ENCODE results near the gene PHF13. TPM values are rescaled to one million over a fixed set of nuclear protein-coding genes. Genes with fewer than 3 reads are reported as not detected.

The PHF13 gene
- total RNA-seq, 1 experiment from 2014 or later: 55.8 TPM

DNA sequence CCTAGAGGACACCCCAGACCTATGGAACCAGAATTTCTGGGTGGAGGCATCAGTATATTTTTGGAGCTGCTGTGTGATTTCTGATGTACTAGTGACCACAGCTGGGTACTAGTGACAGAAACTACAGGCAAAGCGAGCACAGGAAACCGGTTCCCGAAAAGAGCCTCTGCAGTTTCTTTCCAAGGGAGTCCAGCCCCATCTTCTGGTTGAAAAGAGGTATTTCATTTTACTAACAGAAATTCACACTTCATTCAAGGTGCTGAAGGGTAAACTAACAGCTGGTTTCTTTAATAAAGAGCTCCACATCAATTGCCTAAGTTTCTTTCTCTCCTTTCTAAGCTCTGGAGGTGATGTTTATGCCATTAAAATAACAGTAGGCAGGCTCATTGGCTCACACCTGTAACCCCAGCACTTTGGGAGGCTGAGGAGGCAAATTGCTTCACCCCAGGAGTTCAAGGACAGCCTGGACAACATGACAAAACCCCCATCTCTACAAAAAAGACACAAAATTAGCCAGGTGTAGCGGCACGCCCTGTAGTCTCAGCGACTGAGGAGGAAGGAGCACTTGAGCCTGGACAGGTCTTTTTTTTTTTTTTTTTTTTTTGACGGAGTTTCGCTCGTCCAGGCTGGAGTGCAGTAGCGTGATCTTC, 33.1 kb downstream of the PHF13 start:
- no peak overlapping the region for H3K27ac ChIP-seq (ENCODE audit: insufficient read length, low read depth, low read length)
- H4K20me1 ChIP-seq (ENCODE audit: control insufficient read depth, insufficient read depth, insufficient read length): no peaks in the 10 kb centered on the region
- no peak overlapping the region for H4K91ac ChIP-seq (ENCODE audit: insufficient read length, low read depth, low read length)
- H3K4ac ChIP-seq (ENCODE audit: low read depth, low read length): no peak overlapping the region
- H3K27me3 ChIP-seq (ENCODE audit: insufficient read depth, low read length): no peaks in the 10 kb centered on the region
- no peak overlapping the region for H2BK5ac ChIP-seq (ENCODE audit: insufficient read length, low read length)
- no peaks in the 10 kb centered on the region for H3K9me3 Mint-ChIP-seq
- H4K8ac ChIP-seq (replicated peaks; ENCODE audit: insufficient read length, low read depth, low read length): no peak overlapping the region
- no peaks in the 10 kb centered on the region for H3K79me2 ChIP-seq (ENCODE audit: insufficient read depth, low read length)
- no peak overlapping the region for H3K18ac ChIP-seq (ENCODE audit: insufficient read length, low read depth, low read length)
- H3K14ac ChIP-seq (ENCODE audit: insufficient read depth, low read length): no peak overlapping the region
- no peak overlapping the region for H2BK20ac ChIP-seq (ENCODE audit: low read depth, low read length, poor library complexity, severe bottlenecking)
- H3K23me2 ChIP-seq (ENCODE audit: insufficient read length, low read depth, low read length, poor library complexity, severe bottlenecking): no peaks in the 10 kb centered on the region
- H2BK12ac ChIP-seq (ENCODE audit: insufficient read length, low read depth, low read length): no peak overlapping the region
- no peaks in the 10 kb centered on the region for H3K9me3 ChIP-seq (ENCODE audit: control insufficient read depth, low read depth, low read length)
- no peak overlapping the region for H3K56ac ChIP-seq (ENCODE audit: insufficient read length, low read depth, low read length)
- no peaks in the 10 kb centered on the region for H3K4me1 ChIP-seq (ENCODE audit: insufficient read depth, low read length)
- peak; percentile 40 for DNase-seq
- H4K5ac ChIP-seq (ENCODE audit: insufficient read length, low read depth, low read length): no peak overlapping the region
- peaks cover 31 to 66% (median 56%) of the 10 kb centered on the region in 3 experiments; a peak in 6 of 7 replicates for H3K36me3 Mint-ChIP-seq (ENCODE audit: insufficient read depth in 1 of 3, low read depth in 3 of 3)
- H3K27ac Mint-ChIP-seq: peak overlapping the region; percentile 44 to 85 (median 85); a peak in 6 of 7 replicates
- H3K79me1 ChIP-seq (ENCODE audit: insufficient read depth, low read depth, low read length, poor library complexity, severe bottlenecking): no peaks in the 10 kb centered on the region
- H3K4me3 Mint-ChIP-seq: no peak overlapping the region
- H2BK120ac ChIP-seq (ENCODE audit: low read depth, low read length, poor library complexity, severe bottlenecking): no peak overlapping the region
- no peak overlapping the region for H2AK5ac ChIP-seq (ENCODE audit: insufficient read length, low read length)
- no peak overlapping the region for H3T11ph ChIP-seq (ENCODE audit: low read length)
- H3K9ac ChIP-seq (ENCODE audit: extremely low read depth, insufficient read length, low read length): no peak overlapping the region
- H3K4me2 ChIP-seq (ENCODE audit: insufficient read depth, insufficient read length, low read length): no peak overlapping the region
- H2AFZ ChIP-seq (ENCODE audit: low read length): no peak overlapping the region
- no peaks in the 10 kb centered on the region for H3K27me3 Mint-ChIP-seq (ENCODE audit: low read depth)
- H3K4me1 Mint-ChIP-seq: peaks cover 3 to 6% of the 10 kb centered on the region in 2 experiments; a peak in 3 of 4 replicates
- TF ChIP-seq, protein P1, sequence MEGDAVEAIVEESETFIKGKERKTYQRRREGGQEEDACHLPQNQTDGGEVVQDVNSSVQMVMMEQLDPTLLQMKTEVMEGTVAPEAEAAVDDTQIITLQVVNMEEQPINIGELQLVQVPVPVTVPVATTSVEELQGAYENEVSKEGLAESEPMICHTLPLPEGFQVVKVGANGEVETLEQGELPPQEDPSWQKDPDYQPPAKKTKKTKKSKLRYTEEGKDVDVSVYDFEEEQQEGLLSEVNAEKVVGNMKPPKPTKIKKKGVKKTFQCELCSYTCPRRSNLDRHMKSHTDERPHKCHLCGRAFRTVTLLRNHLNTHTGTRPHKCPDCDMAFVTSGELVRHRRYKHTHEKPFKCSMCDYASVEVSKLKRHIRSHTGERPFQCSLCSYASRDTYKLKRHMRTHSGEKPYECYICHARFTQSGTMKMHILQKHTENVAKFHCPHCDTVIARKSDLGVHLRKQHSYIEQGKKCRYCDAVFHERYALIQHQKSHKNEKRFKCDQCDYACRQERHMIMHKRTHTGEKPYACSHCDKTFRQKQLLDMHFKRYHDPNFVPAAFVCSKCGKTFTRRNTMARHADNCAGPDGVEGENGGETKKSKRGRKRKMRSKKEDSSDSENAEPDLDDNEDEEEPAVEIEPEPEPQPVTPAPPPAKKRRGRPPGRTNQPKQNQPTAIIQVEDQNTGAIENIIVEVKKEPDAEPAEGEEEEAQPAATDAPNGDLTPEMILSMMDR (conservative IDR thresholded peaks at IDR 0.05): peak; percentile 75
- no peak overlapping the region for H3K23ac ChIP-seq (ENCODE audit: insufficient read length, low read depth, low read length)
- H2BK15ac ChIP-seq (ENCODE audit: low read depth, low read length): no peak overlapping the region
- WGBS (ENCODE audit: extremely low coverage, insufficient read length, low lambda C conversion rate): no CpG with 5 or more reads among the region's 10 CpGs
